ENCODE measurements around the gene THOC5.

THOC5 gene

DNA sequence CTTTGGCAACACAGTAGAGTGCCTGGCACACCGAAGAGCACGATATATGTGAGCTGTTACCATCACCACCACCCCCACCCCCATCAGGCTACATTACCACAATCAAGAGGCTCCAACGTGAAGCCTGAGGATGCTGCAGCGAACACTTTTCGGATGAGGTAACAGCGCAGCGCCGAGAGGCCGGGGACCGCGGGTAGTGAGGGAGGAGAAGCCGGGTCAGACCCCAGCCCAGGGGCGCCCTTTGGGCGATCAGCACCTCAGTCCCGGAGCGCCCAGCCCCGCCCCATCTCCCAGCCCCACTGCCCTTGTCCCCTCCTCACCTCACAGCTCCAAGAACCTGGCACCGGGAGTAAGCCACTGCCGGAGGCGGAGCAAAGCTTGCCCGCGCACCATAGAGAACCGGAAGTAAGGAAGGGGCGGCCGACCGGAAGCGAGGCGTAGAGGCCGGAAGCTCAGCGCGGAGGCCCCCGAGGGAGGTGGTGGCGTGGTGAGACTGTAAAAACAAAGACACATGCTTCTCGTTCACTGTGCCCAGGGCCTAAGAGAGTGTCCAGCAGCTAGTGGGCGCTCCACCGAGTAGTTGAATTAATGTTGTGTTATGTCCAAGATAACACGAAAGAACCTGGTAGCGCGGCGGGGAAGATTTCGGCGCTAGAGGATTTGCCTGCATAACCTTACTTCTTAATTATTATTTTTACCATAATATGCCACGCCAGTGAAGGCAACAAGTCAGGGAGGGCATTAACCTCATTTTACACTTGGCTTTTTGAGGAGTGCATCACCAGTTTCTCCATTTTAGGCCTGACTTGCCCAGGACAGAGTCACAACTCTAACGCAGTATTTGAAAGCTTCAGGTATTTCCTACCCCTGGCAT is at the start of gene THOC5 (continued):
- peak; percentile 70; the same call in 1 of the 2 replicates for TF ChIP-seq ZNF501 (tag by site-specific recombination; IDR thresholded peaks at IDR 0.05)
- TF ChIP-seq SP2 (tag by site-specific recombination; IDR thresholded peaks at IDR 0.05): peak; percentile 97
- TF ChIP-seq, protein P1, sequence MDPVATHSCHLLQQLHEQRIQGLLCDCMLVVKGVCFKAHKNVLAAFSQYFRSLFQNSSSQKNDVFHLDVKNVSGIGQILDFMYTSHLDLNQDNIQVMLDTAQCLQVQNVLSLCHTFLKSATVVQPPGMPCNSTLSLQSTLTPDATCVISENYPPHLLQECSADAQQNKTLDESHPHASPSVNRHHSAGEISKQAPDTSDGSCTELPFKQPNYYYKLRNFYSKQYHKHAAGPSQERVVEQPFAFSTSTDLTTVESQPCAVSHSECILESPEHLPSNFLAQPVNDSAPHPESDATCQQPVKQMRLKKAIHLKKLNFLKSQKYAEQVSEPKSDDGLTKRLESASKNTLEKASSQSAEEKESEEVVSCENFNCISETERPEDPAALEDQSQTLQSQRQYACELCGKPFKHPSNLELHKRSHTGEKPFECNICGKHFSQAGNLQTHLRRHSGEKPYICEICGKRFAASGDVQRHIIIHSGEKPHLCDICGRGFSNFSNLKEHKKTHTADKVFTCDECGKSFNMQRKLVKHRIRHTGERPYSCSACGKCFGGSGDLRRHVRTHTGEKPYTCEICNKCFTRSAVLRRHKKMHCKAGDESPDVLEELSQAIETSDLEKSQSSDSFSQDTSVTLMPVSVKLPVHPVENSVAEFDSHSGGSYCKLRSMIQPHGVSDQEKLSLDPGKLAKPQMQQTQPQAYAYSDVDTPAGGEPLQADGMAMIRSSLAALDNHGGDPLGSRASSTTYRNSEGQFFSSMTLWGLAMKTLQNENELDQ (tag by site-specific recombination; IDR thresholded peaks at IDR 0.05; ENCODE audit: low read depth): no peak
- peak; percentile 96 for TF ChIP-seq CTCF (tag by site-specific recombination; IDR thresholded peaks at IDR 0.05)
- TF ChIP-seq ZNF354C (tag by site-specific recombination; IDR thresholded peaks at IDR 0.05; ENCODE audit: borderline replicate concordance, low read depth): no peak
- TF ChIP-seq ZNF48 (tag by site-specific recombination; IDR thresholded peaks at IDR 0.05): no peak
- TF ChIP-seq ZNF555 (tag by site-specific recombination; conservative IDR thresholded peaks at IDR 0.05): no peak
- TF ChIP-seq ZNF10 (tag by site-specific recombination; IDR thresholded peaks at IDR 0.05): no peak
- TF ChIP-seq, protein P2, sequence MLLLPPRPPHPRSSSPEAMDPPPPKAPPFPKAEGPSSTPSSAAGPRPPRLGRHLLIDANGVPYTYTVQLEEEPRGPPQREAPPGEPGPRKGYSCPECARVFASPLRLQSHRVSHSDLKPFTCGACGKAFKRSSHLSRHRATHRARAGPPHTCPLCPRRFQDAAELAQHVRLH (tag by site-specific recombination; IDR thresholded peaks at IDR 0.05): peak; percentile 95
- no peak for TF ChIP-seq ZNF132 (tag by site-specific recombination; IDR thresholded peaks at IDR 0.05; ENCODE audit: borderline replicate concordance)
- no peak for TF ChIP-seq INSM2 (tag by site-specific recombination; IDR thresholded peaks at IDR 0.05)
- no peak for TF ChIP-seq ZNF791 (tag by site-specific recombination; IDR thresholded peaks at IDR 0.05)
- TF ChIP-seq ZFP69B (tag by site-specific recombination; IDR thresholded peaks at IDR 0.05): 0 out of 2 replicates have a peak, but pooled peaks have one; percentile 19
- 0 out of 2 replicates have a peak, but pooled peaks have one; percentile 17 for TF ChIP-seq ZSCAN23 (tag by site-specific recombination; IDR thresholded peaks at IDR 0.05)
- no peak for TF ChIP-seq ZNF548 (tag by site-specific recombination; IDR thresholded peaks at IDR 0.05)
- no peak for TF ChIP-seq ZNF146 (tag by site-specific recombination; IDR thresholded peaks at IDR 0.05)
- TF ChIP-seq ZNF792 (tag by site-specific recombination; IDR thresholded peaks at IDR 0.05): no peak
- TF ChIP-seq ZNF362 (tag by site-specific recombination; IDR thresholded peaks at IDR 0.05): no peak
- 0 out of 2 replicates have a peak, but pooled peaks have one; percentile 54 for TF ChIP-seq PBX3 (CRISPR knock-in tag; IDR thresholded peaks at IDR 0.05)
- 0 out of 2 replicates have a peak, but pooled peaks have one; percentile 52 for TF ChIP-seq KLF9 (tag by site-specific recombination; IDR thresholded peaks at IDR 0.05; ENCODE audit: low read depth)
- TF ChIP-seq ZNF169 (tag by site-specific recombination; IDR thresholded peaks at IDR 0.05): no peak
- 0 out of 2 replicates have a peak, but pooled peaks have one; percentile 31 for TF ChIP-seq ZNF664 (tag by site-specific recombination; IDR thresholded peaks at IDR 0.05)
- peak; percentile 45 for TF ChIP-seq ZBTB26 (tag by site-specific recombination; optimal IDR thresholded peaks at IDR 0.05)
- TF ChIP-seq ZNF214 (tag by site-specific recombination; IDR thresholded peaks at IDR 0.05; ENCODE audit: borderline replicate concordance): no peak
- peak; percentile 77 for TF ChIP-seq HIC1 (tag by site-specific recombination; IDR thresholded peaks at IDR 0.05)
- peak; percentile 77 for TF ChIP-seq ZIC2 (tag by site-specific recombination; IDR thresholded peaks at IDR 0.05)

Measured in HEK293 (cell line).